Measurements from ENCODE around the gene IQSEC1.

Gene IQSEC1

GRCh38 chr3:13085081-13085845 lies 12.0 kb upstream of the IQSEC1 start:
- no peak for DNase-seq (ENCODE audit: low read depth)

- no peak for DNase-seq (ENCODE audit: low read depth)
These were observed 10.7 kb upstream of the IQSEC1 start for GRCh38 chr3:13083898-13084297.

GRCh38 chr3:13083254-13083653 lies 10.0 kb upstream of the IQSEC1 start:
- no peak for DNase-seq (ENCODE audit: low read depth)

GRCh38 chr3:13082677-13083076 lies 9.4 kb upstream of the IQSEC1 start:
- no peak for DNase-seq (ENCODE audit: low read depth)

- DNase-seq (ENCODE audit: low read depth), result no peak
These were observed 8.6 kb upstream of the IQSEC1 start for GRCh38 chr3:13081603-13082360.

GRCh38 chr3:13080591-13080990 lies 7.4 kb upstream of the IQSEC1 start:
- no peak for DNase-seq (ENCODE audit: low read depth)

- no peak for DNase-seq (ENCODE audit: low read depth)
These were observed 6.8 kb upstream of the IQSEC1 start for GRCh38 chr3:13080026-13080425.

GRCh38 chr3:13079510-13079909 lies 6.3 kb upstream of the IQSEC1 start:
- DNase-seq (ENCODE audit: low read depth), result no peak

- no peak for DNase-seq (ENCODE audit: low read depth)
These were observed 5.8 kb upstream of the IQSEC1 start for GRCh38 chr3:13079051-13079450.

- no peak for DNase-seq (ENCODE audit: low read depth)
These were observed 5.1 kb upstream of the IQSEC1 start for GRCh38 chr3:13078163-13078905.

- no peak for DNase-seq (ENCODE audit: low read depth)
These were observed 4.4 kb upstream of the IQSEC1 start for GRCh38 chr3:13077431-13078162.

- DNase-seq (ENCODE audit: low read depth), result no peak
These were observed 2.9 kb upstream of the IQSEC1 start for GRCh38 chr3:13075986-13076654.

GRCh38 chr3:13075318-13075717 lies 2.1 kb upstream of the IQSEC1 start:
- DNase-seq (ENCODE audit: low read depth), result no peak

GRCh38 chr3:13074006-13074375 lies 762 bp upstream of the IQSEC1 start:
- DNase-seq (ENCODE audit: low read depth), result no peak

- DNase-seq (ENCODE audit: low read depth), result no peak
These were observed 466 bp downstream of the IQSEC1 start for GRCh38 chr3:13072600-13073325.

- no peak for DNase-seq (ENCODE audit: low read depth)
These were observed 1.0 kb downstream of the IQSEC1 start for GRCh38 chr3:13072239-13072599.

- DNase-seq (ENCODE audit: low read depth), result no peak
These were observed 1.5 kb downstream of the IQSEC1 start for GRCh38 chr3:13071695-13072094.

- DNase-seq (ENCODE audit: low read depth), result no peak
These were observed 2.7 kb downstream of the IQSEC1 start for GRCh38 chr3:13070391-13071070.

GRCh38 chr3:13069495-13069894 lies 3.7 kb downstream of the IQSEC1 start:
- DNase-seq (ENCODE audit: low read depth), result peak; percentile 31

- DNase-seq (ENCODE audit: low read depth), result no peak
These were observed 4.8 kb downstream of the IQSEC1 start for GRCh38 chr3:13068269-13069010.

Measured in activated T-cell treated with anti-CD3 and anti-CD28 coated beads for 24 hours (primary cell).